ENCODE results near the gene C1QTNF9.
"Not testable (repeated sequence)": the region's sequence is repeated elsewhere in the genome, so short reads cannot be mapped to it uniquely, and the experiment has no call there.

Gene C1QTNF9, protein sequence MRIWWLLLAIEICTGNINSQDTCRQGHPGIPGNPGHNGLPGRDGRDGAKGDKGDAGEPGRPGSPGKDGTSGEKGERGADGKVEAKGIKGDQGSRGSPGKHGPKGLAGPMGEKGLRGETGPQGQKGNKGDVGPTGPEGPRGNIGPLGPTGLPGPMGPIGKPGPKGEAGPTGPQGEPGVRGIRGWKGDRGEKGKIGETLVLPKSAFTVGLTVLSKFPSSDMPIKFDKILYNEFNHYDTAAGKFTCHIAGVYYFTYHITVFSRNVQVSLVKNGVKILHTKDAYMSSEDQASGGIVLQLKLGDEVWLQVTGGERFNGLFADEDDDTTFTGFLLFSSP

GRCh38 chr13:24309300-24309699 lies at the start of gene C1QTNF9:
C1QTNF9 (plus strand) TSS chr13:24309580; CDS start chr13:24316004, 6,424 bp downstream.
- DNase-seq, result not testable (repeated sequence)

DNA sequence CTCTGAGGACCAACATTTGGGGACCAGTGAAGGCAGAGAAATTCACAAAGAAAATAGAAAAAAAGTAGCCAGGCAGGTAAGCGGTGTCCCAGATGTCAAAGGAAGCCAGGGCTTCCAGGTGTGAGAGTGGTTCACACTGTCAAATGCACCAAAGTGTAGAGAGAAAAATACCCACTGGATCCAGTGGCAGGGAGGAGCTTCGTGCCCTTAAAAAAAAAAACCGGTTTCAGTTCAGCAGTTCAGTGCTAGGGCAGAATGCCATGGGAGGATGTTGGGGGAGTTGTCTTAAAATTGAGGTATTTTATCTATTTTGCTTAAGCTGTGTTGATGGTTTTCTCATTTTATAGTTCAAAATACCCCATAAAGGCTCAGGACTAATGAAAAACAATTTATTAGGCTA lies 47.8 kb upstream of the C1QTNF9 start:
- no peak for DNase-seq

- no peak for DNase-seq
Measured at GRCh38 chr13:24263632-24264031, 45.7 kb upstream of the C1QTNF9 start.

DNA sequence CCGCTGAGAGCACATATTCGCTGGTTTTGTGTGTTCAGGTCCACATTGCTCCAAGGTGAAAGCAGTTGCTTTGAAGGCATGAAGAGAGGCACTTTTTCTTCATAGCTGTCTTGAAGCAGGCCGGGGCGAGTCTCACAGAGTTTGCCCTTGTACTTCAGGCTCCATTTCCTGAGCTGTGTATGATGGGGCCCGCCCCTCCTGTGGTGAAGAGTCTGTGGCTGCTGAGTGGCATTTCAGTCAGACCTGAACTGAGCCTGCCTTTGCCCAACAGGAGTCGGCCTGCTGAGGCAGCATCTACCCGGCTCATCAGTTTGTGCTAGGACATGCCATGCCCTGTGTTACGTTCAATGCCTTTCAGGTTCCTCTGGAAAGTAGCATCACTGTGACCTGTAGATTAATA lies 44.4 kb upstream of the C1QTNF9 start:
- no peak for DNase-seq

GRCh38 chr13:24265453-24265852 lies 43.9 kb upstream of the C1QTNF9 start:
- no peak for DNase-seq

DNA sequence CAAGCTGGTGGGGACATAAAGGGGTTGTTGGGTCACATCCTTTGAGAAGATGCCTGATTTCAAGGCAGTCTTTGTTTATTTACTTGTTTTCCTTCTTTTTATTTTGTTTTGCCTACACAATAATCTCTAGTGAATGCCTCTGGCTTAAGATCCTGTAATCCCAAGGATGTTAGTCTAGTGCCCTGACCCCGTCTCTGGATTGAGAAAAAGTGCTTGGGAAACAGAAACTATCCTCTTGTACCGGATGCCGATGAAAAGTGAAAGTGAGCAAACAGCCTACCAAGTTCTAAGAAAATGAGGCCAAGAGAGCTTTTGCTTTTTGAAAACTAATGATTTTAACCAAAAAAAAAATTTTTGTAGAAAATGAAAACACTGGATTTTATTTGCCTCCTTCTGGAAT lies 42.1 kb upstream of the C1QTNF9 start:
- no peak for DNase-seq

DNA sequence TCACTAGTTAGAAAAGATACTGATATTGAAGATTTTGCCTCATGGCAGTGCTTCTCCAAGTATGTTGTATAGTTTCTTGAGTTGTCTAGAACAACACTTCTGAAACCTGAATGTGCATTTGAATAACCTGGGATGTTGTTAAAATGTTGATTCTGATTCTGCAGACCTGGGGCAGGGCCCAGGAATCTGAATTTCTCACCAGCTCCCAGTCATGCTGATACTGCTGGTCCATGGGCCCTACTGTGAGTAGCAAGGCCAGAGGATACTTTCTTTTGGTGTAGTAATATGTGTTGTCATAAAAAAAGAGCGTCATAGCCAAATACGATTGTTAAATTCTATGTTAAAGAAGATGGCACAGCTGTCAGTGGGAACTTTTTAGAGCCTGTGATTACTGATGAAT lies 41.6 kb upstream of the C1QTNF9 start:
- DNase-seq, result no peak

- DNase-seq, result no peak
Measured at GRCh38 chr13:24269821-24270220, 39.6 kb upstream of the C1QTNF9 start.

- no peak for DNase-seq
Measured at GRCh38 chr13:24270639-24271141, 38.7 kb upstream of the C1QTNF9 start.

- DNase-seq, result no peak
Measured at GRCh38 chr13:24271231-24271600, 38.2 kb upstream of the C1QTNF9 start.

DNA sequence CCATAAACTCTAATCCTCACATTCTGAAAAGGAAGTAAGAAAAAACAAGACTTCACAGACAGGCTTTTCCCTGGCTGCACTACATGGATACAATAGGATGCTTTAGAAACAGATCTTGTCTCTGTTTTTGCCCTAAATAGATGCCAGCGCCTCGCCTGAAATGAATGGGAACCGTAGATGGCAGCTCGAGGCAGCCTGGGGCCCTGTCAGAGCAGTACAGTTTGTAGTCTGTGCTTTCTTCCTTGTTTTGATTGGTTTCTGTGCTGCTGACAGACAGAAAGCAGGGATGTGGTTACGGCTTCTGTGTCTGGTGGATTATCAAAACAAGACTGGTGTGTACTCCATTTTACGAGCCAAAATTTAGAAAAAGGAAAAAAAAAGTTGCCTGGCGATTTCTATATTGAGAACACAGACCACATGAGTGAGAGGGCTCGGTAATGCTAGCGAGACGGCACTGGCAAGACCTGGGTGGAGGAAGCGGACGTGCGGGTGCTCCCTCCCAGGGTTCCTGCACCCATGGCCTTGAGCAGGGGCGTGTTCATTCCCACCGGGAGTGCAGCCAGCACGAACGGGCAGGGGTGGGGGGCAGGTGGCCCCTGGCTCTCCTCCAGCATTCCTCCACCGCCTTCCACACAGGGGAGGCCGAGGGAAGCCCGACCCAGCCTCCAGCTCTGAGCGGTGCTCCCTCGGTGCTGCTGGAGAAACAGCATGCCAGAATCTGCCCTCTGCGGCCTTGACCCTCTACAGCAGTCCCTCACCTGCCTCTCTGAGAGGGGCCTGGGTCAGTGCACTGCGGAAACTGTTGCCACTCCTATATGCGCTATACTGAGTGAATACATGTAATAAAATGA lies 37.6 kb upstream of the C1QTNF9 start:
- DNase-seq, result peak; percentile 63

DNA sequence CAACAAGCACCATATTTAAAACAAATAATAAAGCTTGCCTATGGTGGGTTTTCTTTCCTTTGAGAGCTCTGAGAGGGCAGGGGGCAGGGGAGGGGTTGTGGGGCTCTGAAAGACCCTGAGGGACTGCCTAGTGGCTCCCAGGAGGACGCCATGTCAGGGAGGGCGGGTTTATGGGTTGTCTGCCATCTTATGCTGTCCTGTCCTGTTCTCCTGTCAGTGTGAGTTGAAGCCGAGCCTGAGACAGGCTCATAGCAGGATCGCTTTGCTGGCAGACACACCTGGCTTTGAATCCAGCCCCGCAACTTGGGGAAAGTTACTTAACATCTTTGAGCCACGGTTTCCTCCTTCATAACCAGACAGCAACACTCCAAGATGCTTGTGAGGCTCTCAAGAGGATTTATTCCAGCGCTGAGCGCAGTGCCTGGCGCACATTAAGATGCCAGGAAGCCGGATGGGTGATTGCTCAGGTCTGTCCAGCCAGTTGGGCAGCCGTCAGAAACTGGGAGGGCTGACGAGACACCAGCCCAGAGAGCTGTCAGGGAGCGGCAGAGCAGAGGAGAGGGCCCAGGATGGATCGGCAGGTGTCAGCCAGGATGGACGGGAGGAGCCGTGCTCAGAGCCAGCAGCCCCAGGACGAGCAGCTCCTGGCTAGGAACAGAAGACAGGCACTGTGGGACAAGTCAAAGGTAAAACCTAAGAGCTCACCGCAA lies 36.8 kb upstream of the C1QTNF9 start:
- no peak for DNase-seq

DNA sequence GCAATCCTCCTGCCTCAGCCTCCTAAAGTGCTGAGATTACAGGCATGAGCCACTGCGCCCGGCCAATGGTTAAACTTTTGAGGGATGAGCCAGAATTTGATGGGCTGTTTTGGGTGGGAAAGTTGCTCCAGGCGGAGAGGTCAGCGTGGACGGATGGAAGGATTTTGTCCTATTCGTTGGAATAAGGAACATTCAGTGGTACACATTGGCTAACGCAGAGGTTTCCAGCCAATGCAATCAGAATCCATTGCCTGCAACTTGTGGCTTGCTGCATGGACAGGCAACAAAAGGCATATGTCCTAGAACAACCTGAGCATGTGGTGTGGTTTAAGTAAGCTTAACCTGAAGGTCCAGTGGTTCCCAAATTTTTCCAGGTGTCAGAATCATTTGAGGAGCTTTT lies 35.5 kb upstream of the C1QTNF9 start:
- no peak for DNase-seq

- DNase-seq, result no peak
Measured at GRCh38 chr13:24274452-24275021, 34.8 kb upstream of the C1QTNF9 start.

DNA sequence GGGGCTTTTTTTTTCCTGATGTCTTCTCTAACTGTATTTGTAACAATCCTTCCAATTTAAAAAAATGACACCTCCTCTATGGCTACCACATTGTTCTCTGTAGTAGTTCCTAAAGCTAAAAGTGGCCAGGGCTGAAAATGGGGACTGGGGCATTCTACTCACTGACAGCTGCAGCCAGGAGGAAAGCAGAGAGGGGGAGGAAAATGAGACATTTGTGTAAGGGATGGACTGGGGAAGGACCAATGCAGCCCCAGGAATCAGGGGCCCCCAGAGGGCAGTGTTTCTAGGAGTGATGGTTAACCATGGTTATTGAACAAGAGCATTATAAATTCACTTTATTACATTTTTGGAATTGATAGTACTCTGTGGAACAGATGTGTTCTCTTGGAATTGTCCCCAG lies 34.3 kb upstream of the C1QTNF9 start:
- no peak for DNase-seq

DNA sequence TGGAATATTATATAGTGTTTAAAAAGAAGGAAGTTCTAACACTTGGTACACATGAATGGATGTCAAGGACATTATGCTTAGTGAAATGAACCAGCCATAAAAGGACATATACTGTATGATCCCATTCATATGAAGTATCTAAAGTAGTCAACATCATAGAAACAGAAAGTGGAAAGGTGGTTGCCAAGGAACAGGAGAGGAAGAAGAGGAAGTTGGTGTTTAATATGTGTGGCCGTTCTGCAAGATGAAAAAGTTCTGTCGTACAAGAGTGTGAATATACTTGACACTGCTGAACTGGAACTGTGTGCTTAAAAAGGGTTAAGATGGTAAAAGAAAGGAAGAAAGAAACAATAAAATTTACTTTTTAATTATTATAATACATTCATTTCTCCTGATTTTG lies 33.1 kb upstream of the C1QTNF9 start:
- DNase-seq, result no peak

DNA sequence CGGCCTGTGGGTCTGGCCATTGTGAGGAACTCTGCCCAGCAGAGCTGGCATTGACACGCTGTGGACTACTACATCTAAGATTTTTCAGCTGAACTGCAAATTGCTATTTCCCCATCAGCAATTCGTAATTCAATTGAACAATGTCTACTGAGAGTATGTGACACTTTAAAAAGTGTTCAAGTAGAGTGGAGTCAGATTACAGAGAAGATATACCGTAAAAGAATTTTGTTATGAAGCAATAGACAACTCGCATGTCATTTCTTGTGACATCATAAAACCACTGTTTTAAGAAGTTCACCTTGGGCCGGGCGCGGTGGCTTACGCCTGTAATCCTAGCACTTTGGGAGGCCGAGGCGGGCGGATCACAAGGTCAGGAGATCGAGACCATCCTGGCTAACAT lies 32.5 kb upstream of the C1QTNF9 start:
- DNase-seq, result no peak

GRCh38 chr13:24277761-24278160 lies 31.6 kb upstream of the C1QTNF9 start:
- no peak for DNase-seq

DNA sequence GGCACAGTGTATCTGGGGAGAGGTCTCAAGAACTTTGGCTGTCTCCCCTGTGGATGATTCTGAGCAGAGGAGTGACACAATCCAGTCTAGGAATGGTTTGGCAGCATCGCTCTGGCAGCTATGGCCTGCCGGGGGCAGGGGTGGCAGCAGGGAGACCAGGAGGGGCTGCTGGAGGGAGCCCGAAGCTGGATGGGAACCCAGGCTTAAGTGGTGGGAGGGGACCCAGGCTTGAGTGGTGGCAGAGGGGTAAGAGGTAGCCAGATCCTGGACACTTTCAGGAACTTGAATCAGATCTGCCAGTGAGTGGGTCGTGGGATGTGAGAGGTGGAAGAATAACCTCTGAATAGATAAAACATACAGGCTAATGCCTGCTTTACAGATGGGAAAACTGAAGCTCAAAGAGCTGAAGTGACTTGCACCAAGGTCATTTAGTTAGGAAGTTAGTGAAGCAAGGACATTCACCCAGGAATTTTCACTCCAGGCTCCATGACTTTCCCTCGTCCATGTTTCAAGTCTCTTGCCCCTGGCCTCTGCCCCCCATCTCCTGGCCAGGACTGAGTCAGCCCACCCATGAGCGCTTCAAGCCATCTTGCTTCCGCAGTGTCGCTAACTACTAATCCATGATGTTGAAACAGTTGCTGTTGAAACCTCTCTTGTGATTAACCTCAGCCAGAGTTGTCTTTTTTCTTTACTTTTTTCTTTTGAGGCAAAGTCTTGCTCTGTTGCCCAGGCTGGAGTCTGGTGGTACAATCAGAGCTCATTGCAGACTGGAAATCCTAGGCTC lies 29.9 kb upstream of the C1QTNF9 start:
- DNase-seq, result no peak

DNA sequence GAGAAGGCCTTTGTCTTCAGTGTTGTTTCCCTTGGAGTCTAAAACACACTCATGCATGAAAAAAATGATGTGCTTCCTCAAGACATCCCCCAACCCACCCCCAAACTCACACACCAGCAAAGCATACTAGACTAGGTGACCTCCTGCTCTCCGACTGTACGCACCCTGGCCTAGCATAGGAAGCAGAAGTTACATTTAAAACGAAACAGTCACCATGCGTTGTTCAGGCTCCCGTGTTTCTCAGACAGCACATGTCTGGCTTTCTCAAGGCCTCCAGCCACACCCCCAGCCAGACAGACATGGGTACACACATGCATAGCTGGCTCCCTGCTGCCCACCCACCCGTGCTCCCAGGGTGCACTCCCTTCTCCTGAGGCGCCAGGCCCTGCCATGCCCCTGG lies 28.7 kb upstream of the C1QTNF9 start:
- DNase-seq, result peak; percentile 34

- DNase-seq, result no peak
Measured at GRCh38 chr13:24281188-24282008, 28.0 kb upstream of the C1QTNF9 start.
